ENCODE results near the gene ASCL5. TPM values are rescaled to one million over a fixed set of nuclear protein-coding genes. Genes with fewer than 3 reads are reported as not detected.

ASCL5 gene
- total RNA-seq, 1 experiment from 2014 or later: 0.15 TPM

DNA sequence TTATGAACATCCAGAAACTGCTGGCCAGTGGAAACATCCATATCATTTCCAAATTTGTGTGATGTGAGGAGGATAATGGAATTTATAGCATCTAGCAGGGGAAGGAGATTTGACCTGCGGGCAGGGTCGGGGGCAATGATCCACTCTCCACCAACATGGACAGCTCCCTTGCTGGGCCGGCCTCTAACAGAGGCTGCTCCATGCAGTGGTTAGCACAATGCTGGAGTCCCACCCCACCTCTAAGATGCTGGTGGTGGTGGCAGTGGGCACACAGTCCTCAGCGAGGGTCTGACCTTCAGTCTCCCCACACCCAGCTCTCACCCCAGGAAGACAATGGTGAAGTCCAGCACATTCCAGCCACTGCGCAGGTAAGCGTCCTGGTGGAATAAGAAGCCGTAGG lies 33.4 kb downstream of the ASCL5 start:
- H4K20me1 ChIP-seq (ENCODE audit: control insufficient read depth, insufficient read depth, insufficient read length): no peaks in the 10 kb centered on the region
- H3K9me3 ChIP-seq (ENCODE audit: control insufficient read depth, low read depth, low read length): no peaks in the 10 kb centered on the region
- H3K18ac ChIP-seq (ENCODE audit: insufficient read length, low read depth, low read length): no peak overlapping the region
- no peak for DNase-seq
- Mint-ChIP-seq H3K27me3 (ENCODE audit: low read depth) (peaks cover 3% of the 10 kb centered on the region), H3K4me1 (peaks cover 8 to 14% of the 10 kb centered on the region in 2 experiments), H3K36me3 (ENCODE audit: insufficient read depth in 1 of 3, low read depth in 3 of 3) (no peaks in the 10 kb centered on the region), H3K9me3 (no peaks in the 10 kb centered on the region), H3K4me3 (no peak overlapping the region), H3K27ac (no peak overlapping the region)
- no peak overlapping the region for H3K14ac ChIP-seq (ENCODE audit: insufficient read depth, low read length)
- H3K79me1 ChIP-seq (ENCODE audit: insufficient read depth, low read depth, low read length, poor library complexity, severe bottlenecking): no peaks in the 10 kb centered on the region
- H3K56ac ChIP-seq (ENCODE audit: insufficient read length, low read depth, low read length): no peak overlapping the region
- H4K91ac ChIP-seq (ENCODE audit: insufficient read length, low read depth, low read length): no peak overlapping the region
- WGBS (ENCODE audit: extremely low coverage, insufficient read length, low lambda C conversion rate): no CpG with 5 or more reads among the region's 7 CpGs
- H3K4me1 ChIP-seq (ENCODE audit: insufficient read depth, low read length): no peaks in the 10 kb centered on the region
- no peak overlapping the region for H3K27ac ChIP-seq (ENCODE audit: insufficient read length, low read depth, low read length)
- H2AFZ ChIP-seq (ENCODE audit: low read length): no peak overlapping the region
- H3K23me2 ChIP-seq (ENCODE audit: insufficient read length, low read depth, low read length, poor library complexity, severe bottlenecking): no peaks in the 10 kb centered on the region
- no peak overlapping the region for H3T11ph ChIP-seq (ENCODE audit: low read length)
- H2BK120ac ChIP-seq (ENCODE audit: low read depth, low read length, poor library complexity, severe bottlenecking): no peak overlapping the region
- H4K5ac ChIP-seq (ENCODE audit: insufficient read length, low read depth, low read length): no peak overlapping the region
- H2AK5ac ChIP-seq (ENCODE audit: insufficient read length, low read length): no peak overlapping the region
- no peak overlapping the region for H2BK5ac ChIP-seq (ENCODE audit: insufficient read length, low read length)
- H2BK15ac ChIP-seq (ENCODE audit: low read depth, low read length): no peak overlapping the region
- H2BK12ac ChIP-seq (ENCODE audit: insufficient read length, low read depth, low read length): no peak overlapping the region
- H3K9ac ChIP-seq (ENCODE audit: extremely low read depth, insufficient read length, low read length): no peak overlapping the region
- no peak overlapping the region for H3K4me2 ChIP-seq (ENCODE audit: insufficient read depth, insufficient read length, low read length)
- TF ChIP-seq, protein P1, sequence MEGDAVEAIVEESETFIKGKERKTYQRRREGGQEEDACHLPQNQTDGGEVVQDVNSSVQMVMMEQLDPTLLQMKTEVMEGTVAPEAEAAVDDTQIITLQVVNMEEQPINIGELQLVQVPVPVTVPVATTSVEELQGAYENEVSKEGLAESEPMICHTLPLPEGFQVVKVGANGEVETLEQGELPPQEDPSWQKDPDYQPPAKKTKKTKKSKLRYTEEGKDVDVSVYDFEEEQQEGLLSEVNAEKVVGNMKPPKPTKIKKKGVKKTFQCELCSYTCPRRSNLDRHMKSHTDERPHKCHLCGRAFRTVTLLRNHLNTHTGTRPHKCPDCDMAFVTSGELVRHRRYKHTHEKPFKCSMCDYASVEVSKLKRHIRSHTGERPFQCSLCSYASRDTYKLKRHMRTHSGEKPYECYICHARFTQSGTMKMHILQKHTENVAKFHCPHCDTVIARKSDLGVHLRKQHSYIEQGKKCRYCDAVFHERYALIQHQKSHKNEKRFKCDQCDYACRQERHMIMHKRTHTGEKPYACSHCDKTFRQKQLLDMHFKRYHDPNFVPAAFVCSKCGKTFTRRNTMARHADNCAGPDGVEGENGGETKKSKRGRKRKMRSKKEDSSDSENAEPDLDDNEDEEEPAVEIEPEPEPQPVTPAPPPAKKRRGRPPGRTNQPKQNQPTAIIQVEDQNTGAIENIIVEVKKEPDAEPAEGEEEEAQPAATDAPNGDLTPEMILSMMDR (conservative IDR thresholded peaks at IDR 0.05): no peak
- H4K8ac ChIP-seq (replicated peaks; ENCODE audit: insufficient read length, low read depth, low read length): no peak overlapping the region
- no peak overlapping the region for H2BK20ac ChIP-seq (ENCODE audit: low read depth, low read length, poor library complexity, severe bottlenecking)
- no peak overlapping the region for H3K4ac ChIP-seq (ENCODE audit: low read depth, low read length)
- H3K27me3 ChIP-seq (ENCODE audit: insufficient read depth, low read length): no peaks in the 10 kb centered on the region; the same call in 1 of the 2 replicates
- no peak overlapping the region for H3K23ac ChIP-seq (ENCODE audit: insufficient read length, low read depth, low read length)
- no peaks in the 10 kb centered on the region for H3K79me2 ChIP-seq (ENCODE audit: insufficient read depth, low read length)
